Ovary (tissue), 3 donors: Measurements from ENCODE around the gene OR13A1.

Experiments used
- CTCF ChIP-seq, 3 donors: fragments of 450-650 bp in 2 of 3; fragments of 200-600 bp in 1 of 3; IDR thresholded peaks; one replicate each; pipeline versions ENCODE4 v1.5.1 to v1.8.0; 2016 to 2022; ENCODE audit warnings: antibody characterized with exemption in 3 of 3, mild to moderate bottlenecking in 1 of 3
- POLR2A ChIP-seq: fragments of 450-650 bp; IDR thresholded peaks from one replicate; pipeline ENCODE4 v1.6.1; 2017; ENCODE audit warnings: antibody characterized with exemption, mild to moderate bottlenecking, moderate library complexity
- donor health status: DM: no; HTN: no; CAD: no.

- TF ChIP-seq CTCF (IDR thresholded peaks at IDR 0.05) (no peak), POLR2A (no peak)
These were observed 9.7 kb upstream of the OR13A1 start for GRCh38 chr10:45325116-45325515.
